Mucosa of rectum (tissue), 2 donors: ENCODE data around the gene GMPR.
A peak's percentile ranks its signal among the peaks of the same experiment; 100 is the strongest.

Source experiments
- H3K27ac ChIP-seq, 2 donors: one replicate each; pipeline ENCODE4 v1.7.0; 2013; ENCODE audit warnings: inconsistent platforms in 2 of 2, low read depth in 2 of 2, low read length in 2 of 2
- H3K27me3 ChIP-seq, 2 donors: one replicate each; pipeline ENCODE4 v1.7.0; 2013; ENCODE audit warnings: low read length in 2 of 2; ENCODE audit not compliant: control insufficient read depth in 2 of 2, insufficient read depth in 2 of 2
- H3K36me3 ChIP-seq, 2 donors: one replicate each; pipeline ENCODE4 v1.7.0; 2013; ENCODE audit warnings: low read length in 2 of 2; ENCODE audit not compliant: control insufficient read depth in 2 of 2, insufficient read depth in 2 of 2
- H3K4me1 ChIP-seq, 2 donors: one replicate each; pipeline ENCODE4 v1.7.0; 2013; ENCODE audit warnings: low read length in 2 of 2, mild to moderate bottlenecking in 1 of 2; ENCODE audit not compliant: control insufficient read depth in 2 of 2, insufficient read depth in 2 of 2
- H3K4me3 ChIP-seq, 2 donors: one replicate each; pipeline ENCODE4 v1.7.0; 2013; ENCODE audit warnings: low read length in 2 of 2
- H3K9ac ChIP-seq, 2 donors: one replicate each; pipeline ENCODE4 v1.7.0; 2013; ENCODE audit warnings: low read length in 2 of 2, low read depth in 1 of 2, mild to moderate bottlenecking in 1 of 2
- H3K9me3 ChIP-seq, 2 donors: one replicate each; pipeline ENCODE4 v1.7.0; 2013; ENCODE audit warnings: low read length in 2 of 2; ENCODE audit not compliant: control insufficient read depth in 2 of 2
- donor health status: healthy.
- donor health status: Normal muscosa, but diverticular disease.

GMPR gene

DNA sequence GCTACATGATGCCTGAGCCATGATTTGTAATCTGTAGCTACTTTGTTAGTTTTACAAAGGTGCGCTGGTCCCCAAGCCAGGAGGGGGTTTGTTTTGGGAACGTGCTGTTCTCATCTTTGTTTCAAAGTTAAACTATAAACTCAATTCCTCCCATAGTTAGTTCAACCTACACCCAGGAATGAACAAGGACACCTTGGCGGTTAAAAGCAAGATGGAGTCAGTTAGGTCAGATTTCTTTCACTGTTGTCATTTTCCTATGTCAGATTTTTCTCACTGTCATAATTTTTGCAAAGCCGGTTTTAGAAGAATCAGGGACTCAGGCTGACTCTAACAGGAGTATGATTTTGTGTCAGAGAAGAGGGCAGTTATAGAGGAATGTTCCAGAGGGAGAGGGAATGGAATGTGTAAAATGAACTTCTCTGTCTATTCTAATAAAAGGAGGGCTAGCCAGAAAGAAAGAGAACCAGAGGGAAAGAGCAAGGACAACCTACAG lies 2.3 kb upstream of the GMPR start:
- no peaks in the 10 kb centered on the region for H3K36me3 ChIP-seq
- peaks cover 12 to 18% of the 10 kb centered on the region in 2 donors for H3K4me1 ChIP-seq
- no peaks in the 10 kb centered on the region for H3K9me3 ChIP-seq
- no peak overlapping the region for H3K9ac ChIP-seq
- no peak overlapping the region for H3K27ac ChIP-seq
- no peaks in the 10 kb centered on the region for H3K27me3 ChIP-seq
- H3K4me3 ChIP-seq = no peak overlapping the region

DNA sequence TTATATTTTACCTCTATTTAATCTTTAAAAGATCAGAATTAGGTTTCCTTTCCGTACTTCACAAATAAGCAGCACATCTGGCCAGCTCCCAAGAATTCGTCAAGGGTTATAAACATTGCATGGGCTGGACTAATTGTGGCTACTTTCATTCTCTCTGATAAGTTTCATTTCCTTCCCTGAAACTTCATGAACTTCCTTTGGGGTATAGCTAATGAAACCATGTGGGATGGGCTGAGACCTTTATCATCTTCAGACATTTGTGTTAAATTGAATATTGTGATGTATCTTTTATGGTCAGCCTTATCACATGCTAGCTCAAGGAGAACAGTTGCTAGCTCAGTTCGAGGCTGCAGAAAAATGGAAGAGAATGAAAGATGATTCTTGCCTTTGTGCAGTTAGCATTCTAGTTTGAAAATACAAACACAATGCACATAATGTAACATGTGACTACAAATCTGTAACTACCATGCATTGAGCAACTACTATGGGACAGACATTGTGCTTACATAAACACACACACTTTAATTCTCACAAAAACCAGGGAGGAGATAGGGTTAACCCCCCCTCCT lies 1.7 kb upstream of the GMPR start:
- H3K9me3 ChIP-seq = no peaks in the 10 kb centered on the region
- H3K27ac ChIP-seq = peak overlapping the region in 1 of 2 donors; percentile 27
- peak overlapping the region in 1 of 2 donors; percentile 39 for H3K4me3 ChIP-seq
- no peaks in the 10 kb centered on the region for H3K36me3 ChIP-seq
- H3K27me3 ChIP-seq = no peaks in the 10 kb centered on the region
- no peak overlapping the region for H3K9ac ChIP-seq
- H3K4me1 ChIP-seq = peaks cover 12 to 18% of the 10 kb centered on the region in 2 donors

- Histone ChIP-seq H3K4me1 (peaks cover 12 to 18% of the 10 kb centered on the region in 2 donors), H3K9me3 (no peaks in the 10 kb centered on the region), H3K36me3 (no peaks in the 10 kb centered on the region), H3K27me3 (no peaks in the 10 kb centered on the region), H3K9ac (no peak overlapping the region), H3K4me3 (peak overlapping the region in 1 of 2 donors; percentile 39), H3K27ac (peak overlapping the region in 1 of 2 donors; percentile 27)
Measured at GRCh38 chr6:16237242-16237641, 1.1 kb upstream of the GMPR start.

- Histone ChIP-seq H3K9ac (peak overlapping the region; percentile 42 to 67), H3K36me3 (no peaks in the 10 kb centered on the region), H3K27me3 (no peaks in the 10 kb centered on the region), H3K27ac (peak overlapping the region in 1 of 2 donors; percentile 17), H3K4me1 (peaks cover 12 to 18% of the 10 kb centered on the region in 2 donors), H3K9me3 (no peaks in the 10 kb centered on the region), H3K4me3 (peak overlapping the region; percentile 61 to 85)
Measured at GRCh38 chr6:16238963-16239797, 793 bp downstream of the GMPR start.

DNA sequence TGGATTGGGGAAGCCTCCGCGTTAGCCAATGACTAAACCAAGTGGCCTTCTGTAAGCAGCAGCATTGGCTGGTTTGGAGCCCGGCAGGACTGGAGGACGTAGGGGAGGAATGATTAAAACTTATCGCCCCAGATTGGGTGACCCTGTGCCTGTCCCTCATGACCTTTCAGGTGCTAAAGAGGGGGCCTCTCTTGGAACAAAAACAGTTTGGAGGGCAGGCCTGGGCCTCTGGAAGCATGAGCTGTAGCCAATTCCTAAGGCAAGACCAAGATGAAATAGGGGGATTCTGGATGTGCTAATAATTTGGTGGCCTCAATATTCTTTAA lies 1.4 kb downstream of the GMPR start:
- no peak overlapping the region for H3K27ac ChIP-seq
- H3K36me3 ChIP-seq = no peaks in the 10 kb centered on the region
- peaks cover 12 to 18% of the 10 kb centered on the region in 2 donors for H3K4me1 ChIP-seq
- H3K4me3 ChIP-seq = peak overlapping the region; percentile 61 to 85
- H3K27me3 ChIP-seq = no peaks in the 10 kb centered on the region
- H3K9ac ChIP-seq = no peak overlapping the region
- no peaks in the 10 kb centered on the region for H3K9me3 ChIP-seq

GRCh38 chr6:16240589-16241320 lies 2.4 kb downstream of the GMPR start:
- no peak overlapping the region for H3K27ac ChIP-seq
- no peaks in the 10 kb centered on the region for H3K9me3 ChIP-seq
- no peaks in the 10 kb centered on the region for H3K27me3 ChIP-seq
- no peak overlapping the region for H3K9ac ChIP-seq
- no peaks in the 10 kb centered on the region for H3K36me3 ChIP-seq
- no peak overlapping the region for H3K4me3 ChIP-seq
- peaks cover 12 to 18% of the 10 kb centered on the region in 2 donors for H3K4me1 ChIP-seq

DNA sequence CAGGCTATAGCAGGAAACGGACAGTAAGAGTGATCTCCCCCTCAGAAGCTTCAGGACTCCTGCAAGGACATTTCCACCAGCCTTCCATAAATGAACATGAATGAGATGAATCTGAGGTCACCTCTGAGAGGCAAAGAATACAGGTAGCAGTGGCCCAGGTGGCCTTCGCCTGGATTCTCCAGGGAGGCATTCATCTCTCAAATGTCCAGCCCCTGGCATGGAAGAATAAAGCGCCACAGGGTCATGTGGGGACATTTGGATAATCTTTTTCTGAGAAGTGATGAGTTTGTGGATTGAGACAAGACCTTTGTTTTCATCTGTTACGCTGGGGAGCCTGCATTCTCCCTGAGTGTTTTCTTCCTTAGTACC lies 2.9 kb downstream of the GMPR start:
- H3K4me3 ChIP-seq = no peak overlapping the region
- H3K4me1 ChIP-seq = peaks cover 12 to 18% of the 10 kb centered on the region in 2 donors
- no peak overlapping the region for H3K9ac ChIP-seq
- no peaks in the 10 kb centered on the region for H3K36me3 ChIP-seq
- no peaks in the 10 kb centered on the region for H3K9me3 ChIP-seq
- H3K27ac ChIP-seq = no peak overlapping the region
- no peaks in the 10 kb centered on the region for H3K27me3 ChIP-seq

GRCh38 chr6:16243055-16243454 lies 4.7 kb downstream of the GMPR start:
- H3K36me3 ChIP-seq = no peaks in the 10 kb centered on the region
- H3K4me3 ChIP-seq = no peak overlapping the region
- H3K4me1 ChIP-seq = peaks cover 7 to 13% of the 10 kb centered on the region in 2 donors
- no peaks in the 10 kb centered on the region for H3K9me3 ChIP-seq
- no peak overlapping the region for H3K27ac ChIP-seq
- no peak overlapping the region for H3K9ac ChIP-seq
- no peaks in the 10 kb centered on the region for H3K27me3 ChIP-seq

GRCh38 chr6:16243664-16244063 lies 5.3 kb downstream of the GMPR start:
- no peak overlapping the region for H3K4me3 ChIP-seq
- no peak overlapping the region for H3K9ac ChIP-seq
- no peak overlapping the region for H3K27ac ChIP-seq

GRCh38 chr6:16244446-16244845 lies 6.1 kb downstream of the GMPR start:
- Histone ChIP-seq H3K27me3 (no peaks in the 10 kb centered on the region), H3K9ac (no peak overlapping the region), H3K27ac (no peak overlapping the region), H3K36me3 (no peaks in the 10 kb centered on the region), H3K4me3 (no peak overlapping the region), H3K4me1 (peaks cover 5% of the 10 kb centered on the region in 2 donors), H3K9me3 (no peaks in the 10 kb centered on the region)

More at GRCh38 chr6:16243664-16244063, 5.3 kb downstream of the GMPR start:
- Histone ChIP-seq H3K36me3 (no peaks in the 10 kb centered on the region), H3K9me3 (no peaks in the 10 kb centered on the region), H3K4me1 (peaks cover 7 to 12% of the 10 kb centered on the region in 2 donors), H3K27me3 (no peaks in the 10 kb centered on the region)
